Sigmoid colon (tissue), 4 donors: ENCODE measurements around the gene ANKRD13C.

ENCODE experiments used
- CTCF ChIP-seq, 4 experiments: fragments of 450-650 bp in 3 of 4; fragments of 200-600 bp in 1 of 4; IDR thresholded peaks; one replicate each; pipeline ENCODE4 v1.5.1; 2016 to 2019; ENCODE audit warnings: antibody characterized with exemption in 4 of 4, mild to moderate bottlenecking in 3 of 4, moderate library complexity in 2 of 4
- EP300 ChIP-seq, 4 donors: sonication (generic); formaldehyde crosslinking; IDR thresholded peaks; one replicate each; pipeline ENCODE4 v1.6.1; 2017; ENCODE audit warnings: antibody characterized with exemption in 4 of 4
- POLR2A ChIP-seq, 2 donors: fragments of 450-650 bp; IDR thresholded peaks; one replicate each; pipeline ENCODE4 v1.6.1; 2016; ENCODE audit warnings: antibody characterized with exemption in 2 of 2, mild to moderate bottlenecking in 2 of 2, moderate library complexity in 2 of 2
- POLR2AphosphoS5 ChIP-seq, 4 donors: sonication (generic); formaldehyde crosslinking; IDR thresholded peaks; one replicate each; pipeline ENCODE4 v1.6.1; 2017; ENCODE audit warnings: antibody characterized with exemption in 4 of 4

- TF ChIP-seq POLR2A (IDR thresholded peaks at IDR 0.05) (no peak), CTCF (IDR thresholded peaks at IDR 0.05) (no peak), EP300 (IDR thresholded peaks at IDR 0.05) (no peak), POLR2AphosphoS5 (IDR thresholded peaks at IDR 0.05) (no peak)
Measured at GRCh38 chr1:70318191-70318590, 36.3 kb downstream of the ANKRD13C start.
